GM13977 (cell line): ENCODE measurements around the gene APLP1.

Experiments used
- DNase-seq: peaks from one replicate; pipeline ENCODE4 v3.0.0; 2012; ENCODE audit warnings: low spot score
- CTCF ChIP-seq: IDR thresholded peaks from 2 replicates; pipeline ENCODE4 v1.5.1; 2012; ENCODE audit warnings: mild to moderate bottlenecking, control low read depth; ENCODE audit not compliant: insufficient read depth; ENCODE audit errors: extremely low read depth, missing control alignments
- in situ Hi-C: fragments of 300-500 bp; cut with MboI; formaldehyde crosslinking; loops from one replicate; pipeline ENCODE4 v1.12.0; 2022; ENCODE audit warnings: low sequenced_read_pairs, low pct_unique_long_range_greater_than_20kb, mixed read lengths, inconsistent platforms; ENCODE audit not compliant: unreplicated experiment

Gene APLP1

GRCh38 chr19:35841961-35842595, 26.3 kb upstream of the APLP1 start:
- no peak for DNase-seq
- in situ Hi-C loops = no loop called here
- TF ChIP-seq CTCF = no peak

- in situ Hi-C loops = no loop called here
- no peak for DNase-seq
- no peak for TF ChIP-seq CTCF
These were observed 25.6 kb upstream of the APLP1 start for GRCh38 chr19:35842666-35843272.

GRCh38 chr19:35843676-35844481, 24.5 kb upstream of the APLP1 start:
- DNase-seq = no peak
- in situ Hi-C loops = no loop called here
- TF ChIP-seq CTCF = no peak

GRCh38 chr19:35844482-35845214, 23.7 kb upstream of the APLP1 start:
- DNase-seq = no peak
- no peak for TF ChIP-seq CTCF
- in situ Hi-C loops = no loop called here

GRCh38 chr19:35845215-35846037, 22.9 kb upstream of the APLP1 start:
- in situ Hi-C loops = no loop called here
- no peak for TF ChIP-seq CTCF
- no peak for DNase-seq
